NCI-H524 treated with DMSO at 0.1 percent for 48 hours (cell line): ENCODE data around the gene ARPP19.
"Not testable (repeated sequence)": the region's sequence is repeated elsewhere in the genome, so short reads cannot be mapped to it uniquely, and the experiment has no call there.

ENCODE experiments used
- DNase-seq: peaks from one replicate; lab custom pipeline; 2025; lab: John Stamatoyannopoulos, UW

Gene ARPP19

GRCh38 chr15:52512869-52513268, 56.0 kb downstream of the ARPP19 start:
- not testable (repeated sequence) for DNase-seq

- DNase-seq = no peak
Measured at GRCh38 chr15:52511084-52511483, 57.7 kb downstream of the ARPP19 start.

- DNase-seq = no peak
Measured at GRCh38 chr15:52509500-52510245, 59.2 kb downstream of the ARPP19 start.

GRCh38 chr15:52506549-52506948, 62.3 kb downstream of the ARPP19 start:
- no peak for DNase-seq

GRCh38 chr15:52505151-52505550, 63.7 kb downstream of the ARPP19 start:
- DNase-seq = no peak

GRCh38 chr15:52503788-52504496, 64.9 kb downstream of the ARPP19 start:
- DNase-seq = no peak

GRCh38 chr15:52502608-52503007, 66.2 kb downstream of the ARPP19 start:
- DNase-seq = no peak

GRCh38 chr15:52499506-52499905, 69.3 kb downstream of the ARPP19 start:
- DNase-seq = no peak

GRCh38 chr15:52498706-52499105, 70.1 kb downstream of the ARPP19 start:
- DNase-seq = no peak
